OCI-LY3 (cell line): Measurements from ENCODE around the gene WNT6.
A peak's percentile ranks its signal among the peaks of the same experiment; 100 is the strongest.

Experiments
- H2AFZ ChIP-seq: fragments of 200-600, 300-600 bp; shearing (Covaris generic); 2 replicates; pipeline ENCODE4 v1.6.0; 2014; ENCODE audit warnings: antibody characterized with exemption, low read depth, low read length
- H3K27ac ChIP-seq: fragments of 200-600, 300-600 bp; sonication (generic); 2 replicates; pipeline ENCODE4 v1.5.1; 2014; ENCODE audit warnings: mild to moderate bottlenecking, low read length, moderate library complexity, mixed read lengths
- H3K27me3 ChIP-seq: fragments of 200-600, 300-600 bp; sonication (generic); 2 replicates; pipeline ENCODE4 v1.6.1; 2014; ENCODE audit warnings: low read depth, low read length, mixed read lengths
- H3K36me3 ChIP-seq: fragments of 200-600, 300-600 bp; sonication (generic); replicated peaks from 2 replicates; pipeline ENCODE3; 2014; ENCODE audit warnings: low read depth, low read length, mixed read lengths
- H3K4me1 ChIP-seq: fragments of 300-600, 200-600 bp; sonication (generic); 2 replicates; pipeline ENCODE4 v1.6.1; 2014; ENCODE audit warnings: low read length, mixed read lengths
- H3K4me2 ChIP-seq: fragments of 200-600, 300-600 bp; sonication (generic); 2 replicates; pipeline ENCODE4 v1.6.1; 2014; ENCODE audit warnings: low read length, mixed read lengths
- H3K4me3 ChIP-seq: fragments of 300-600, 200-600 bp; sonication (generic); 2 replicates; pipeline ENCODE4 v1.5.1; 2014; ENCODE audit warnings: antibody characterized with exemption, mild to moderate bottlenecking, low read length, moderate library complexity
- H3K79me2 ChIP-seq: fragments of 300-600, 200-600 bp; shearing (Covaris generic); 2 replicates; pipeline ENCODE4 v1.6.1; 2014; ENCODE audit warnings: mild to moderate bottlenecking, low read length, mixed read lengths
- H3K9ac ChIP-seq: fragments of 300-600, 200-600 bp; shearing (Covaris generic); 2 replicates; pipeline ENCODE4 v1.6.0; 2014; ENCODE audit warnings: mild to moderate bottlenecking, low read length, moderate library complexity
- H3K9me3 ChIP-seq: fragments of 200-600, 300-600 bp; shearing (Covaris generic); 2 replicates; pipeline ENCODE4 v1.6.1; 2014; ENCODE audit warnings: low read length, mixed read lengths; ENCODE audit not compliant: insufficient read depth
- H4K20me1 ChIP-seq: fragments of 200-600, 300-600 bp; sonication (generic); 2 replicates; pipeline ENCODE4 v1.6.1; 2016; ENCODE audit warnings: low read length, mixed read lengths; ENCODE audit not compliant: insufficient read depth
- EZH2phosphoT487 ChIP-seq: fragments of 200-600 bp; shearing (Covaris generic); IDR thresholded peaks from 2 replicates; pipeline ENCODE4 v1.6.1; 2018; ENCODE audit warnings: antibody characterized with exemption, mixed run types, low read depth
- TF ChIP-seq, protein P1 (sequence below): fragments of 200-600, 300-600 bp; sonication (generic); IDR thresholded peaks from 2 replicates; pipeline ENCODE4 v1.5.1; 2014; ENCODE audit warnings: antibody characterized with exemption, low read length, low read depth

The WNT6 gene

DNA sequence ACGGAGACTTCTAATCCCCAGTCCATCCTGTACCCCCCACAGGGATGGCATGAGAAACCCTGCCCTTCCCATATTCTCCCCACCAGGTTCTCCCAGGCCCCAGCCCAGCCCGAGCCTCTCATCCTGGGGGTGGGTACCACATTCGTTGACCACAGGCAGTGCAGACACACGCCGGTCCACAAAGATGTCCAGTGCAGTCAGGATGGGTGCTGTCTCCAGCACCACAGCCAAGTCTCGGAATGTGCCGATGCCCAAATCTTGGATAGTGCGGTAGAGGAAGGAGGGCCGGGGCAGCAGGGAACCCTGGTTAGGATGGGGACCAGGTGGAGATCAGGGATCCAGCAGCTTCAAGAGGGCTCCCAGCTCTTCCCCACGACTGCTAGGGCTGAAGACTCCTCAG, 32.8 kb upstream of the WNT6 start:
- H3K79me2 ChIP-seq = no peaks in the 10 kb centered on the region
- peaks cover 9% of the 10 kb centered on the region; the same call in 1 of the 2 replicates for H3K4me1 ChIP-seq
- no peak overlapping the region for H3K4me3 ChIP-seq
- no peaks in the 10 kb centered on the region for H4K20me1 ChIP-seq
- peak overlapping the region; percentile 13; the same call in 1 of the 2 replicates for H3K4me2 ChIP-seq
- TF ChIP-seq, protein P1, sequence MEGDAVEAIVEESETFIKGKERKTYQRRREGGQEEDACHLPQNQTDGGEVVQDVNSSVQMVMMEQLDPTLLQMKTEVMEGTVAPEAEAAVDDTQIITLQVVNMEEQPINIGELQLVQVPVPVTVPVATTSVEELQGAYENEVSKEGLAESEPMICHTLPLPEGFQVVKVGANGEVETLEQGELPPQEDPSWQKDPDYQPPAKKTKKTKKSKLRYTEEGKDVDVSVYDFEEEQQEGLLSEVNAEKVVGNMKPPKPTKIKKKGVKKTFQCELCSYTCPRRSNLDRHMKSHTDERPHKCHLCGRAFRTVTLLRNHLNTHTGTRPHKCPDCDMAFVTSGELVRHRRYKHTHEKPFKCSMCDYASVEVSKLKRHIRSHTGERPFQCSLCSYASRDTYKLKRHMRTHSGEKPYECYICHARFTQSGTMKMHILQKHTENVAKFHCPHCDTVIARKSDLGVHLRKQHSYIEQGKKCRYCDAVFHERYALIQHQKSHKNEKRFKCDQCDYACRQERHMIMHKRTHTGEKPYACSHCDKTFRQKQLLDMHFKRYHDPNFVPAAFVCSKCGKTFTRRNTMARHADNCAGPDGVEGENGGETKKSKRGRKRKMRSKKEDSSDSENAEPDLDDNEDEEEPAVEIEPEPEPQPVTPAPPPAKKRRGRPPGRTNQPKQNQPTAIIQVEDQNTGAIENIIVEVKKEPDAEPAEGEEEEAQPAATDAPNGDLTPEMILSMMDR = no peak
- TF ChIP-seq EZH2phosphoT487 = no peak
- no peak overlapping the region for H3K27ac ChIP-seq
- H3K9ac ChIP-seq = no peak overlapping the region
- no peaks in the 10 kb centered on the region for H3K9me3 ChIP-seq
- H2AFZ ChIP-seq = no peak overlapping the region
- H3K27me3 ChIP-seq = no peaks in the 10 kb centered on the region
- no peaks in the 10 kb centered on the region for H3K36me3 ChIP-seq

DNA sequence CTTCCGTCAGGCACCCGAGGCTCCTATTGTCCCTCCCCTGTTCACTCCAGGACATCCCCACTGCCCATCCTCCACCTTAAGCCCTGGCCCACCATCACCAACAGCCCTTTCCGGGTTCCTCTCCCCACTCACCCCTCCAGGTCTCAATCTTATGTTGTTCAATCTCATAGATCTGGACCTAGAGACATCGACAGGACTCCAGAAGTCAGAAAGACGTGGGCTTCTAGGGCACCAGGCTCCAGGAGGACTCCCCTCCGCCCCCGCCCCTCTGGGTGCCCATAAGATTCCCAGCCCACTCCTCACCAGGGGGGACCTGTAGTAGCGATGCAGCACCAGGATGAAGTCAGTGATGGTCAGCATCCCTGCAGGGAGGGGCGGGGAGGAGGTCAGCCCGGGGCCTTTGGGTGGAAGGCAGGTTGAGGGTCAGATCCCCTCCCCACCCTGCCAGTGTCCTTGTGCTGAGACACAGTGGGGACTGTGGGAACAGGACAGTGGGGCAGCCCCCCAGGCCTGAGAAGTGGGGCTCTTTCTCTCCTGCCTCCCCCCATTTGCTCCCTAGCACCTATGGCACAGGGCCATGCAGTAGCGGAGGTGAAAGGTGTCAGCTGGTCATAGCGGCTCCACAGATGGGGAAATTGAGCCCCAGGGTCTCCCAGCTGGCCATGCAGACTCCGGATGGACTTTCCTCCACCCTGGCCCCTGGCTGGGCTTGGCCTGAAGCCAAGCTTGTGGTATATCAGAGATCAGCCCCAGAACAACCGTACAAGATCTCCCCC, 31.7 kb upstream of the WNT6 start:
- Histone ChIP-seq H3K9me3 (no peaks in the 10 kb centered on the region), H2AFZ (no peak overlapping the region), H3K9ac (no peak overlapping the region), H4K20me1 (no peaks in the 10 kb centered on the region), H3K4me2 (no peak overlapping the region), H3K27ac (no peak overlapping the region), H3K4me3 (no peak overlapping the region), H3K27me3 (peaks cover 5% of the 10 kb centered on the region; the same call in 1 of the 2 replicates), H3K36me3 (no peaks in the 10 kb centered on the region), H3K79me2 (no peaks in the 10 kb centered on the region), H3K4me1 (peaks cover 9% of the 10 kb centered on the region; the same call in 1 of the 2 replicates)
- TF ChIP-seq, protein P1 = no peak
- no peak for TF ChIP-seq EZH2phosphoT487

DNA sequence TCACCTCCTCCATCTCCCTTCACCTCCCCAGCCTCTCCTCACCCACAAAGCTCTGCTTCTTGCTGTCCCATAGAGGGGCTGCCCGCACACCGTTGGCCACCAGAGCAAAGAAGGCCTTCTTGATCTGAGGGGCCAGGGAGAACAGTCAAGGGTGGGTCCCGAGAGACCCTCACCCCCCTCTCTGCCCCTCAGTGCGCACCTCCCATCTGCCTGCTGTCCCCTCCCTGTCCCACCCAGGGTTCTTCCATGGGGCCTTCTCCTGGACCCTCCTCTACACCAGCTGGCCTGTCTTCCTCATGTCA, 31.2 kb upstream of the WNT6 start:
- H3K36me3 ChIP-seq = no peaks in the 10 kb centered on the region
- H3K4me2 ChIP-seq = no peak overlapping the region
- no peak for TF ChIP-seq EZH2phosphoT487
- TF ChIP-seq, protein P1 = no peak
- H2AFZ ChIP-seq = no peak overlapping the region
- H3K4me3 ChIP-seq = no peak overlapping the region
- peaks cover 9% of the 10 kb centered on the region; the same call in 1 of the 2 replicates for H3K27me3 ChIP-seq
- H3K79me2 ChIP-seq = no peaks in the 10 kb centered on the region
- H3K9ac ChIP-seq = no peak overlapping the region
- no peaks in the 10 kb centered on the region for H4K20me1 ChIP-seq
- peaks cover 9% of the 10 kb centered on the region; the same call in 1 of the 2 replicates for H3K4me1 ChIP-seq
- no peak overlapping the region for H3K27ac ChIP-seq
- no peaks in the 10 kb centered on the region for H3K9me3 ChIP-seq

DNA sequence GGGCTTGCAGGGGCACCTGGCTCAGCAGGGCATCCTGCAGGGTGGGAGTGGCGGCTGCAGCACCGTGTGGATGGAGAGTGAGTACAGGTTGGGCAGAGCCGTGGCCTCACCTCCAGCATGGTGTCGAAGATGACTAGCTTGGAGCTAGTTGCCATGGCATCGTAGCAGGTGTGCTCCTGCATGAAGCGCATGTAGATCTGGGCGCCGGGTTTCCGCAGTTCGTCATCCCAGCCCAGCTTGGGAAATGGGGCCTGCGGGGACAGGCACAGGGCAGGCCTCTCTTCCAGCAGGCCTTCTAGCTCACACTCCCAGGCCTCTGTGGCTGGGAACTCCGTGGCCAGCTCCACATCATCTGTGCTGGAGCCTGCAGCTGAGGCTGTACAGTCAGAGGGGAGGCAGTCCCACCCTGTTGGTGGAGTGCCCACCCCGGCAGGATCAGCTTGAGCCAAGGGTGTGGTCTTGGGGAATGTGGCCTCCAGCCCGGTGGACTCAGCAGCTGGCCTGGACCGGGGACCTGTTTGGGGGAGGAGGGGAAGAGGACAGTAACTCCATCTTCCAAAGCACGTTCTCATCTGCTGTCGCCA, 29.6 kb upstream of the WNT6 start:
- H3K4me3 ChIP-seq = no peak overlapping the region
- no peaks in the 10 kb centered on the region for H3K36me3 ChIP-seq
- H3K27me3 ChIP-seq = peaks cover 9% of the 10 kb centered on the region; the same call in 1 of the 2 replicates
- peaks cover 9% of the 10 kb centered on the region; the same call in 1 of the 2 replicates for H3K4me1 ChIP-seq
- no peaks in the 10 kb centered on the region for H4K20me1 ChIP-seq
- no peak overlapping the region for H3K4me2 ChIP-seq
- H3K9me3 ChIP-seq = no peaks in the 10 kb centered on the region
- no peak overlapping the region for H3K27ac ChIP-seq
- no peaks in the 10 kb centered on the region for H3K79me2 ChIP-seq
- TF ChIP-seq, protein P1 = no peak
- TF ChIP-seq EZH2phosphoT487 = no peak
- H3K9ac ChIP-seq = no peak overlapping the region
- no peak overlapping the region for H2AFZ ChIP-seq
